ENCODE data around the gene TXNDC9. TPM values are rescaled to one million over a fixed set of nuclear protein-coding genes. Genes with fewer than 3 reads are reported as not detected.
A peak's percentile ranks its signal among the peaks of the same experiment; 100 is the strongest.
"Not testable (repeated sequence)": the region's sequence is repeated elsewhere in the genome, so short reads cannot be mapped to it uniquely, and the experiment has no call there.

The TXNDC9 gene, protein sequence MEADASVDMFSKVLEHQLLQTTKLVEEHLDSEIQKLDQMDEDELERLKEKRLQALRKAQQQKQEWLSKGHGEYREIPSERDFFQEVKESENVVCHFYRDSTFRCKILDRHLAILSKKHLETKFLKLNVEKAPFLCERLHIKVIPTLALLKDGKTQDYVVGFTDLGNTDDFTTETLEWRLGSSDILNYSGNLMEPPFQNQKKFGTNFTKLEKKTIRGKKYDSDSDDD
- 75.1 and 100 TPM in 2 replicates for total RNA-seq

DNA sequence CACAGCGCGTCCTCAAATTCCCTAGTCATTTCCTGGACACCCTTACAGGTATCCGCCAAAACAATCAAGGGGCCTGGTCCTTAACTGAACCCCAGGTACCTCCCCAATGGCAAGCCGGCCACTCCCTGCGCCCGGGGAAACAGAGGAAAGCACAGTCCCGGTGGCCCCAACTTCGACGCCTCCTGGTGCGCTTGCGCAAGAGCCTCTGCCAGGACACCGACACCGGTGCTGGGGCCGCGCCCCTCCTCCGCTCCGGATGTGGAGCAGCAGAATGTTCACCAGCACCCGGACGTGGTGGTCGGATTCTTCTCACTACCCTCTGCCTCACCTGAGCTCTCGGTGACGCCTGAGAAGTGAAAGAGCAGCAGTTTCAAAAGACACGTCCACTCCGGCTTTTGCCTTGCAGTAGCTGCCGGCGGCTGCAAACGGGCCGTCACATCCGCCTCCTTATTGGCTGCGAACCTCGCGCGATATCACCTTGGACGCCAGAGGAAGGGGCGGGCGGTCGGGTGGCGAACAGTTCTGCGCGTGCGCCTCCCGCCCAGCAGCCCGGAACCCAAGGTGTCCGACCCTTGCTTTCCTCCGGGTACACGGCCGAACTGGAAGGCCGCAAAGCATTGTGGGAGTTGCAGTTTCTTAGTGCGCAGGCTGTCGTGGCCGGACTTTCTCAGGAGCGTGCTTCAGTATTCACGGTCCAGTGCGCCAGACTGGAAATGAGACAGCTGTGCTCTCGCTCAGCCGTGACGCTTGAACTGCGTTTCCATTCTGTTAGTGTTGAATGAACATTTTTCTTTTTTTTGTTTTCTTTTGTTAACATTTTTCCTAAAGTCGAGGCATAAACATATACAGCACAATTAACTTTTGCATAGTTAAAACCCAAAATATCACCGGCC lies at the start of gene TXNDC9:
Gene TXNDC9, minus strand, starts transcription at position 423 of the 893 bp plus-strand sequence. CDS start 3,123 bp downstream, outside the sequence.
- peak; percentile 100 for DNase-seq (ENCODE audit: extremely low read depth, low read depth, low spot score)

DNA sequence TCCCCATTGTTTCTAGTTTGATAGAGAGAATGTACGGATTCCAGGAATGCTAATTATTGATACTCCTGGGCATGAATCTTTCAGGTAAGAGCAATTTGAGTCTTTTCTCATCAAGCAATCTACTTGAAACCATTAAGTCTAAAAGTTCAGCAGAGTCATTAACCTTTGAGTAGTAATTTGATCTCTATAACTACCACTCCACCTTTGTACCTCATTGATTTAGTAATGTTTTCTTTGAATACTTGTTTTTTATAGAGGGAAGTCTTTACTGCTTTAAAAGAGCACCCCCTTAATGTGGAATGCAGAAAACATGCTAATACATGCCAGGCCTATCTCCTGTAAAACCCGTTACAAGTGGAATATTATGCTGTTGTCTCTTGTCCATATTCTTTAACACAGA lies 46.0 kb upstream of the TXNDC9 start:
- no peak for DNase-seq (ENCODE audit: extremely low read depth, low read depth, low spot score)

DNA sequence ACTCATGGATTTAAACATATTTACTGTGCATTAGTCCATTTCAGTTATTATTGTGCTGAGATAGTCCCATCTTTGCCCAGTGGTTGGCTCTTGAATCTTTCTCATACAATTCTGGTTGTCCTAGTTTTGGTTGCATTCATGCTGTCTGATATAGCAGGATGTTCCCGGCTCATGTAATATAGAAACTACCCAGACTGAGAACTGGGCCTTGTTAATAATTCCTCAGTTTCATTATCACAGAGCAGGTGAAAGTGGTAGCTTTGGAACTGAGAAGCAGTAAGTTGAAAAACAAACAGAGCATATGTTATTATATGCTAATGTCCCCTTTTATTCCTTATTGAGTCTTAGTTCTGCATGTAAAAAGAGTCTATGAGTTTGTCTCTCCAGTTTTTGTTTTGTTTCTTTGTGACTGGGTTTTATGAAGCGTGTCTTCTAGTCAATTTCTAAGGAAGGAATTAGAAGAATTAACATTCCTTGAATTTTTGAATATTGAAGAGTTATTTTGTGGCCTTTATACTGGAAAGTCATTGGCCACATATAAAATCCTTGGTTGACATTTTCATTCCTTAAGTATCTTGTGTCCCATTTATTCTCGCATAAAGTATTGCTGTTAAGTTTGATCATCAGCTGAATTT lies 44.4 kb upstream of the TXNDC9 start:
- no peak for DNase-seq (ENCODE audit: extremely low read depth, low read depth, low spot score)

DNA sequence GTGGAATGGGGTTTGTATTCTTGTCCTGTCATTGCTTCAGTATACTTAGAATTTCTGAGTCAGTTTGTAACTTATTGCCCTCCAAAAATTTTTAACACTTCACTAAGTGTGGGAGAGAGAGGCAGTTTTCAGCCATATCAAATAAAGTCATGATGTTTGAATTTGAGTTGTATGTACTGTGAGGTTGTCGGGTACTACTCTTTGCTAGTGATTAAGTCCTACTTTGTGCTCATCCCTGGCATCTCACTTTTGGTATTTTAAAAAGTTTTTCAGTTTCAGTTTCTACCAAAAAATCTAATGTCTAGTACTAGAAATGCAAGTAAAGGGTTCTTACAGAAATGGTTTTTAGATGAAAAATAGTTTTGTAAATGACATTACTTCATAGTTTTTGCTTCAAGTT lies 41.7 kb upstream of the TXNDC9 start:
- no peak for DNase-seq (ENCODE audit: extremely low read depth, low read depth, low spot score)

DNA sequence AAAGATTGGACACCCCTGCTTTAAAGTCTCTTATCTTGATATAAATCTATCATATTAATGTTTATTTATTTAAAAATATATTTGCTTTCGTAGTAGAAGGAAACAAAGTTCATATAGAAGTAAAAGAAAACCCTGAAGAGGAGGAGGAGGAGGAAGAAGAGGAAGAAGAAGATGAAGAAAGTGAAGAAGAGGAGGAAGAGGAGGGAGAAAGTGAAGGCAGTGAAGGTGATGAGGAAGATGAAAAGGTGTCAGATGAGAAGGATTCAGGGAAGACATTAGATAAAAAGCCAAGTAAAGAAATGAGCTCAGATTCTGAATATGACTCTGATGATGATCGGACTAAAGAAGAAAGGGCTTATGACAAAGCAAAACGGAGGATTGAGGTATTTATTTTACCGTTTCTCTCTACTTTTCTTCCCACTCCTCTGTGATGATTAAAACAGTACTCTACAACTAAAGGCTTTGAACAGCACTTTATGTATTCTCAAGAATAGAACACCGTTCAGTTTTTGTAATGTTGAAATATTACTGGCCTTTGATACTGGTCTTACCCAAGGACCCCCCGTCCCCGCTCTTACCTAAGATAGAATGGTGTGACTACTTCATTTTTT lies 40.2 kb upstream of the TXNDC9 start:
- DNase-seq (ENCODE audit: extremely low read depth, low read depth, low spot score) = no peak

DNA sequence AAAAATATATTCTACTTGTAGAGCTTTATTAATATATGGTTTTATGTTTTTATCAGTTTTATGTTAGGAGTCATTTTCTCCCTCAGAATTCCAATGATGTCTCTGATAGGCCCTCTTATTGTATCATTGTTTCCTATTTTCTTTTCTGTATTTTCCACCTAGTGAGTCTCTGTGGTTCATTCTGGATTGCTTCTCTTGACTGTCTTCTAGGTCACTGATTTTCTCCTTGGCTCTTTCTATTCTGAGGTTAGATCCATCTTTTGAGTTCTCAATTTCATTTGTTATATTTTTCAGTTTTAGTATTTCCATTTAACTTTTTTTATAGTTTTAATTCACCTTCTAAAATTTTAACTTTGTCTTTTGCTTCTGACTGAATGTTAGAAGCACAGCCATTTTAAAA lies 38.6 kb upstream of the TXNDC9 start:
- no peak for DNase-seq (ENCODE audit: extremely low read depth, low read depth, low spot score)

DNA sequence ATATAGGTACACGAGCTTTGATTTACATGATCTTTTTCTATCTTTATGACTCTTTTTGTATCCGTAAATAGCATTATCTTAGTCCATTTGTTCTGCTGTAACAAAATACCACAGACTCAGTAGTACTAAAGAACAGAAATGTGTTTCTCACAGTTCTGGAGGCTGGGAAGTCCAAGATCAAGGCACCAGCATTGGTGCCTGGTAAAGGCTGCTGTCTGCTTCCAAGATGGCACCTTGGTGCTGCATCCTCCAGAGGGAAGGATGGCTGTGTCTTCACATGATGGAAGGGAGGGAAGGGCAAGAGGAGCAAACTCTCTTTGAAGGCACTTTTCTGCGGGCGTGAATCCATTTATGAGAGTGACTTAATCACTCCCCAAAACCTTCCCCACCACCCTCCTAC lies 37.0 kb upstream of the TXNDC9 start:
- DNase-seq (ENCODE audit: extremely low read depth, low read depth, low spot score) = no peak

DNA sequence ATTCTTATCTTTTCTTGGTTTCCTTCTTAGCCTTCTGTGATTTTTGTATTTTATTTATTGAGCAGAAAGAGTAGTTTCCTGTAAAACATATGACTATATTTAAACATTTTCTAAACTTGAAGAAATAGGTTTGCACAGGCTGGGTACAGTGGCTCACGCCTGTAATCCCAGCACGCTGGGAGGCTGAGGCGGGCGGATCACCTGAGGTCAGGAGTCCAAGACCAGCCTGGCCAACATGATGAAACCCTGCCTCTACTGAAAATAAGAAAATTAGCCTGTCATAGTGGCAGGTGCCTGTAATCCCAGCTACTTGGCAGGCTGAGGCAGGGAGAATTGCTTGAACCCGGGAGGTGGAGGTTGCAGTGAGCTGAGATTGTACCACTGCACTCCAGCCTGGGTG lies 32.7 kb upstream of the TXNDC9 start:
- DNase-seq (ENCODE audit: extremely low read depth, low read depth, low spot score) = not testable (repeated sequence)

DNA sequence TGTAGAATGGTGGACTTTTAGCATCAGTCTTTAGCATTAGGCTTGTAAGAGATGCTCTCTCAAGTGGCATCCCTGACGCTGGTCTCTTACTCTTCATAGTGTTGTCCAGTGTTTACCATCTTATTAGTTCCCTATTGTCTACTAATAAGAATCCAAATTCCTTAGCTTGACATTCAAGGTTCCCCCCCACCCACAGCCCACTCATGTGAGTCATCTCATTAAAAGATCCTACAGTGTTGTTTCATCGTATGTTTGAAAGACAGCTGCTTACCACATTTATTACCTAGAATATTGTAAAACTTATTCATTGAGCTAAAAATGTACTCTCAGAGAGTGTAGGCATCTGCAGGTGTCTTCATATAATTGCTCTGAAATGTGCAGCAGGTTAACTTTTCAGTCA lies 29.5 kb upstream of the TXNDC9 start:
- DNase-seq (ENCODE audit: extremely low read depth, low read depth, low spot score) = no peak

DNA sequence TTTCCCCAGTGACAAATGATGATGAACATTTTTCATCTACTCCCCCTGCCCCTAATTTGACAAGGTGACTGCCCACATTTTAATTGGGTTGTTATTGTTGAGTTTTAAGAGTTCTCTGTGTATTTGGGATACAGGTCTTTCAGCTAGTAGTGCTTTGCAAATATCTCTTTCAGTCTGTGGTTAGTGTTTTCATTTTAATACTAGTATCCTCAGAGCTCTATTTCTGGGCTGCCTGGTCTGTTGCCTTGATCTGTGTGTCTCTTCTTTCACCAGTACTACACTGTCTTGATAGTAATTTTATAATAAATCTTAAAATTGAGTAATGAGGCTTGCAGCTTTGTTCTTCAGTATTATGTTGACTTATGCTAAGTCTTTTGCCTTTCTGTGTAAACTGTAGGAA lies 20.7 kb upstream of the TXNDC9 start:
- no peak for DNase-seq (ENCODE audit: extremely low read depth, low read depth, low spot score)

DNA sequence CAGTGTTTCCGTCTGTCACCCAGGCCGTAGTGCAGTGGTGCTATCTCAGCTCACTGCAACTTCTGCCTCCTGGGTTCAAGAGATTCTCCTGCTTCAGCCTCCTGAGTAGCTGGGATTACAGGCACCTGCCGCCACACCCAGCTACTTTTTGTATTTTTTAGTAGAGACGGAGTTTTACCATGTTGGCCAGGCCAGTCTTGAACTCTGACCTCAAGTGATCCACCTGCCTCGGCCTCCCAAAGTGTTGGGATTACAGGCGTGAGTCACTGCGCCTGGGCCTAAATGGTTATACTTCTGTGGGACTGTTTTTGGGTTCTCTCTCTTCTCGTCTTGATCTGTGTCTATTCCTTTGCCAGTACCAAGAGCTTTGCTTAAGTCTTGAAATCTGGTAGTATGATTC lies 18.7 kb upstream of the TXNDC9 start:
- not testable (repeated sequence) for DNase-seq (ENCODE audit: extremely low read depth, low read depth, low spot score)

DNA sequence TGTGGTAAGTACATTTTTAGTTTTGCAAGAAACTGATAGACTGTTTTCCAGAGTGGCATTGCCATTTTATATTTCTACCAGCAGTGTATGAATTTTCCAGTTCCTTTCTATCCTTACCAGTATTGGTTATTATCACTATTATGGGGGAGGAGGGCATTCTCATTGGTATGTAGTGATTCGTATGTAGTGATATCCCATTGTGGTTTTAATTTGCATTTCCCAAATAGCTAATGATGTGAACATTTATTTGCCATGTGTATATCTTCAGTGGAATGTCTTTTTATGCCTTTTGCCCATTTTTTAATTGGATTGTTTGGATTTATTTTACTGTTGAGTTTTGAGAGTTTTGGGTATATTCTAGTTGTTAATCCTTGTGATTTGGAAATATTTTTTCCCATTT lies 17.9 kb upstream of the TXNDC9 start:
- DNase-seq (ENCODE audit: extremely low read depth, low read depth, low spot score) = no peak

DNA sequence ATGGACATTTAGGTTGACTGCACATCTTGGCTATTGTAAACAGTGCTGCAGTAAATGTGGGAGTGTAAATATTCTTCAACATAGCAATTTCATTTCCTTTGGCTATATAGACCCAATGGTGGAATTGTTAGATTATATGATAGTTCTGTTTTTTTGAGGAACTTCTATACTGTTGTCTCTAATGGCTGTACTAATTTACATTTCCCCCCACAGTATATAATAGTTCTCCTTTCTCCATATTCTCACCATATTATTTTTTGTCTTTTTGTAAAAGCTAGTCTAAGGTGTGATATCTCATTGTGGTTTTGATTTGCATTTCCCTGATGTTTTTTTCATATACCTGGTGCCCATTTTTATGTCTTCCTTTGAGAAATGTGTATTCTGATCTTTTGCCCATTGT lies 14.1 kb upstream of the TXNDC9 start:
- no peak for DNase-seq (ENCODE audit: extremely low read depth, low read depth, low spot score)

DNA sequence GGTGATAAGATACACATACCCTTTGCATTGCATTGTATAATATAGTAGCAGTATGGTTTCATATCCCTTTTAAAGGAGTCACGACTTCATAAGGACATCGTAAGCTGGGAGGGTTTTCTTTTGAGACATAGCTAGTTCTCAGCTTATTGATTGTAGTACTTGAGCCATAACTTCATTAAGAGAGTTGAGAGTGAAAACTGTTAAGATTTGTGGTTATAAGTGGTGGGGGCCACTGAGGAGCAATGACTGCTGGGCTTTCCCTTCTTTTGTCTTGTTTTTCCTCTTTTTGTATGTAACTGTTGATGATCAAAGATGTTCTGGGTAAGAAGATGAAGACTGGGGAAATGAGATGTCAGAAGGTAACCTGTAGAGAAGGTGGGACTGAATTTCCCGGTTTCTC lies 12.0 kb upstream of the TXNDC9 start:
- DNase-seq (ENCODE audit: extremely low read depth, low read depth, low spot score) = no peak

DNA sequence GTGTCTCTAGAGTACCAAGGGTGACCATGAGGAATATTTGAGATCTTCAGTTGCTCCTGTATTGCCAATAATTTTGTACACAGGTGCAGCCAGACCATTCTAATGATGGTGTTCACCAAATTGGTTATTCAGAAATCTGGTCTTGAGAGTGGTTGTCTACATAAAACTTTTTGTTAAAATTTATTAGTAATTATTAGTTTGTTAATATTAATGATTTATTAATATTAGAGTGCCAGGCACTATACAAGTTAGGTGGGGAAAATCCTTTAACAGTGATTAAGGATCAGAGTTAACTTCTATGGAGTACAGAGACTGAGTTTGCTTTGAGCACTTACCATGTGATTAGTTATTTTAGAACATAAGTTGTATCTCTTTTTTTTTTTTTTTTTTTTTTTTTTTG lies 10.1 kb upstream of the TXNDC9 start:
- no peak for DNase-seq (ENCODE audit: extremely low read depth, low read depth, low spot score)

DNA sequence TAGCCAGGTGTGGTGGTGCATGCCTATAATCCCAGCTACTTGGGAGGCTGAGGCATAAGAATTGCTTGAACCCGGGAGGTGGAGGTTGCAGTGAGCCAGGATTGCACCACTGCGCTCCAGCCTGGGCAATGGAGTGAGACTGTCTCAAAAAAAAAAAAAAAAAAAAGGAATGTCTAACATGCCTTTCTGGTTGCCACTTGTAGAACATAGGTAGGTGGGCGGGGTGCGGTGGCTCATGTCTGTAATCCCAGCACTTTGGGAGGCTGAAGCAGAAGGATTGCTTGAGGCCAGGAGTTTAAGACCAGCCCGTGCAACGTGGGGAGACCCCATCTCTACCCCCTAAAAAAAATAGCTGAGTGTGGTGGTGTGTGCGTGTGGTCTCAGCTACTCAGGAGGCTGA lies 9.3 kb upstream of the TXNDC9 start:
- DNase-seq (ENCODE audit: extremely low read depth, low read depth, low spot score) = not testable (repeated sequence)

DNA sequence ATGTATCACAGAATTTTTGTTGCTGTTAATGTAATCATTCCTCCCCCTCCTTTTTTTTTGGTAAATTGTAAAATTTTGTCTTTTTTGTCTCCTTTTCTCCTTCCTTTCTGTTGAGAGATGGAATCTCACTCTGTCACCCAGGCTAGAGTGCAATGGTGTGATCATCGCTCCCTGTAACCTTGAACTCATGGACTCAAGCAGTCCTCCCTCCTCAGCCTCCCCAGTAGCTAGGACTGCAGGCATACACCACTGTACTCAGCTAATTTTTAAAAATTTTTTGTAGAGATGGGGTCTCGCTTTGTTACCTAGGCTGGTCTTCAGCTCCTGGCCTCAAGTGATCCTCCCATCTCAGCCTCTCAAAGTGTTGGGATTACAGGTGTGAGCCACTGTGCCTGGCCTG lies 6.4 kb upstream of the TXNDC9 start:
- no peak for DNase-seq (ENCODE audit: extremely low read depth, low read depth, low spot score)

DNA sequence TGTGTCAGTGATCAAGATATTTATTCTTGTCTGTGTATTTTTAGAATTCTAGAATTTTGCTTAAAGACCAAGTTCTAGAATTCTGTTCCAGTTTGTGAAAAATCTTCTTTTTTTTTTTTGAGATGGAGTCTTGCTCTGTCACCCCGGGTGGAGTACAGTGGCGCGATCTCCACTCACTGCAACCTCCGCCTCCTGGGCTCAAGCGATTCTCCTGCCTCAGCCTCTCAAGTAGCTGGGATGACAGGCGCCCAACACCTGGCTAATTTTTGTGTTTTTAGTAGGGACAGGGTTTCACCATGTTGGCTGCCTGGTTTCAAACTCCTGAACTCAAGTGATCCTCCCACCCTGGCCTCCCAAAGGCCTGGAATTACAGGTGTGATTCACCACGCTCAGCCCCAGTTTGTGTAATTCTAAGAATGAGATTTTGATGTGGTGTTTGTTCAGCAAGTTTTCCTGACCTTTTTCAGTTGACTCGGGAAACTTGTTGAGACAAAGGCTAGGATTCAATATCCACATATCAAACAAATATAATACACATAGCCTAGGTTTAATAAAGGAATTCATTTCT lies 4.6 kb upstream of the TXNDC9 start:
- no peak for DNase-seq (ENCODE audit: extremely low read depth, low read depth, low spot score)

DNA sequence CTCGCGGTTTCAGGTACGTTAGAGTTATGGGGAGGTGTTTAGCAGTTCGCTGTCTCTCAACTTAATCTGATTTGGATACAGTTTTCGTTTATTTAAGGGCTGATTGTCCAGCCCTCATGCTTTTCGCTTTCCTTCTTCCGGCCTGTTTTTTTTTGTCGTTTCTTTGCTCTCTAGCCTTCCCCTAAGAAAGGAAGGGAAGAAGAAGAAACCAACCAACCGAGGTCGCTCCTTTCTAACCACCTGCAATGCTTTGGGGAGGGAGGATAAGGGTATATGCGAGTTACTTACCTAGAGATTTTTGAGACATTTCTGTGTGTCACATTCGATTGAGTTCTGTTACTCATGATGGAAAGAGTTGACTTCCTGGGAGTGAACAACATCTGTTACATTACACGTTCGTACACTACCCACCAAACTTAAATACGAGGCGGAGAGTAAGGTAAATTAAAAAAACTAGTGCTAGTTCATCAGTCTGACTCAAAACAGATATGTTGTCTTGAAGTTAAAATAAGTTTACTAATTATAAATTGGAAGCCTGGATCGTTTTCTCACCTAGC lies 2.0 kb upstream of the TXNDC9 start:
- DNase-seq (ENCODE audit: extremely low read depth, low read depth, low spot score) = no peak

DNA sequence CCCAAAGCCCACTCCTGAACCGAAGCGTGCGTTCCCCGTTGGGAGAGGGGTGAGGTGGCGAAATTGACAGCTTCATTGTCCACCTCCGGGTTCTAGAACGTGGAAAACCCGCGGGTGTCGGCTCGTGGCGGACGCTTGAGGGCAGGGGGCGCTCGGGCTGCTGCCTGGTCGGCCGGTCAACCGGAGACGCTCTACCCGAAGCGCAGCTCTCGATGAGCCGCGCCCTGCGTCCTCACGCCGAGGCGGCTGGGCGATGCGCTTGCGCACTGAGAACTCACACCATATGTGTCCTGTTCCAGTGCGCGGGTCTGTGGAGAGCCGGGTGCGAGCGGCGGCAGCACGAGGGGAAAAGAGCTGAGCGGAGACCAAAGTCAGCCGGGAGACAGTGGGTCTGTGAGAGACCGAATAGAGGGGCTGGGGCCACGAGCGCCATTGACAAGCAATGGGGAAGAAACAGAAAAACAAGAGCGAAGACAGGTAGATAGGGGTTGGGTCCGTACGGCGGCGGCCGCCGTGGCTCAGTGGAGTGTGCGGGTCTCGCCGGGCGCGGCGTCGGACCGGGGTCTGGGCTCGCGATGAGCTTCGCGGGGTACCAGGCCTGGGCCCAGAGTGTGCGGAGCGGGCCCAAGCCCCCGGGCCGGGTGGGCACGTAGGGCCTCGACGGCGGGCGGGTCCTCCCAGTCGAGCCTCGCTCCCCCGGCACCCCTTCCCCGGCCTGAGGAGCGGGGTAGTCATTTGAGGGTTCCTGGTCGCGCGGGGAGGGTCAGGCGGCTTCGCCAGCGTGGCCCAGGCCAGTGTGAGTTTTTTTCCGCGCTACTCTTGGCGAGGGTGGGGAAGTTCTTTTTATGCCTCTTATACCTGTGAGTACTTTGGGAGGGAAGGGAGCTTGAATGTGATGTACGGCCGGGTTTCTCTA lies 1.2 kb upstream of the TXNDC9 start, which contains the start of gene EIF5B:
Gene EIF5B, plus strand, starts transcription at position 277 of the 916 bp plus-strand sequence. Its CDS starts 166 bp downstream, at position 443.
- DNase-seq (ENCODE audit: extremely low read depth, low read depth, low spot score) = peak; percentile 68

All from glomerular endothelial cell (primary cell).